IPS-NIHi11 (cell line): ENCODE data around the gene RPS3.
"Not testable (repeated sequence)": the region's sequence is repeated elsewhere in the genome, so short reads cannot be mapped to it uniquely, and the experiment has no call there.

ENCODE experiments used
- DNase-seq: peaks from one replicate; pipeline ENCODE4 v3.0.0; 2012; ENCODE audit warnings: mixed read lengths, low spot score

Gene RPS3

DNA sequence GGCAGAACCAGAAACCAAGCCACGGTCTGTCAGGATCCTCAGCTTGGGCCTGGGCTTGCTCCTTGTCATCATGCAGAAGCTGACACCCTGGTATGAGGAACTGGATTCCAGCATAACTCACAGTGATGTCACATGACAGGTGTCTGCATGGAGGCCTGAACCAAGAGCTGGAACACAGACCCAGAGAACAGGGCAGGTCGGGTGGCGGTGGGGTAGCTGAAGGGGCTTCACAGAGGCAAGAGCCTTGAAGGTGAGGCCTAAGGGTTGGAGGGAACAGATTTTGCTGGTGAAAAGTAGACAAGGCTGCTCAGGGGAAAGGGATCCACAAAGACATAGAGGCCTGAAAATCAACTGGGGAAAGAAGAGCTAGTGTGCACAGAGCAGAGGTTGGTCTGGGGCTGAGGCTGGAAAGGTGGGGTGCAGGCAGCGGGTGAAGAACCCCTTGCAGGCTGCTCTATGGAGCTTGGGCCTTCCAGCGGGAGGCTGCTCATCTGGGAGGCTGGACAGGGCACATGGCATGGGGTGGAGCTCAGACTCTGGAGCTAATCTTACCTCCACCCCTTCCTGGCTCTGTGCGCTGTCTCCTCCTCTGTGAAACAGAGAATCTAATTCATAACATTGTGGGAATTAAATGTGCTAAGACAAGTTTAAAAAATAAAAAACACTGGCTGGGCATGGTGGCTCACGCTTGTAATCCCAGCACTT, 18.4 kb upstream of the RPS3 start:
- DNase-seq: peak; percentile 27

DNA sequence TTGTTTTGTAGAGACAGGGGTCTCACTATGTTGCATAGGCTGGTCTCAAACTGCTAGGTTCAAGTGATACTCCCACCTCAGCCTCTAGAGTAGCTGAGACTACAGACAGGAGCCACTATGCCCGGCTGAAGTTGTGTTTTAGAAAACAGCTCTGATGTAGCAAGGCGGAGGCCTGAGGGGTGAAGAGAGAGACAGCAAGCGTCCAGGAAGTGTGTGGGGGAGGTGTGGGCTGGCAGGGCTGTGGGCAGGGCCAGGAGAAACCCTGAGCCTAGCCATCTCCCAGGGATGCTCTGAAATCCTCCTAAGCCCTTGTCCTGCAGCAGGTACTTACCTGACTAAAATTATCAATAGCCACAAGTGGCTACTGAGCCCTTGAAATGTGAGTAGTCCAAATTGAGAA, 16.1 kb upstream of the RPS3 start:
- DNase-seq: peak; percentile 75

DNA sequence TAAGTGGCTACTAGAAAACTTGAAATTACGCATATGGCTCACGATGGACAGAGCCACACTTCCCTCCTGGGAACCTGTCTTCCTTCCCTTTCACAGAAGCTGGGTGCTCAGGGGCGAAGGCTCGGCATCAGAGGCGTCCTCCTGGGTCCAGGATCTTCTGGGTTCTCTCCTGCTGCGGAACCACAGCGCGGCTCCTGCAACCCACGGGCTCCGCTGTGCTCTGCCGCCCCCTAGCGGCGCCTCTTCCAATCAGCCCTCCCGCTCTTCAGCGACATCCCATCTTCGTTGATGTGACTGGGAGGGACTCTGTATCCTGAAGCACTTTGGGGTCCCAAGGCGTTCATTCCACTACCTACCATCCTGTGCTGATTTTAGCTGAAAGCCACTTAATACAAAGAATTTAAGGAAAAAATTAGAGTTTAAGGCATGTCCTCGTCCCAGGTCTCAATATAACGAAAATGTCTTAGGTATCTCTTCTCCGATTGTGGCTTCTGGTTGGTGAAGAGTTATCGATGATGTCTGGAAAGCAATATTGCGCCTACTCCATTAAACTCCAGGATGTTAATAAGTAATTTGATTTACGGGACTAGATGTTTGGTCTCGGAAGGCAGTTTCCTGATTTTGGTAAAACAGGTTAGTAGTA, 14.8 kb upstream of the RPS3 start:
- peak; percentile 87 for DNase-seq

DNA sequence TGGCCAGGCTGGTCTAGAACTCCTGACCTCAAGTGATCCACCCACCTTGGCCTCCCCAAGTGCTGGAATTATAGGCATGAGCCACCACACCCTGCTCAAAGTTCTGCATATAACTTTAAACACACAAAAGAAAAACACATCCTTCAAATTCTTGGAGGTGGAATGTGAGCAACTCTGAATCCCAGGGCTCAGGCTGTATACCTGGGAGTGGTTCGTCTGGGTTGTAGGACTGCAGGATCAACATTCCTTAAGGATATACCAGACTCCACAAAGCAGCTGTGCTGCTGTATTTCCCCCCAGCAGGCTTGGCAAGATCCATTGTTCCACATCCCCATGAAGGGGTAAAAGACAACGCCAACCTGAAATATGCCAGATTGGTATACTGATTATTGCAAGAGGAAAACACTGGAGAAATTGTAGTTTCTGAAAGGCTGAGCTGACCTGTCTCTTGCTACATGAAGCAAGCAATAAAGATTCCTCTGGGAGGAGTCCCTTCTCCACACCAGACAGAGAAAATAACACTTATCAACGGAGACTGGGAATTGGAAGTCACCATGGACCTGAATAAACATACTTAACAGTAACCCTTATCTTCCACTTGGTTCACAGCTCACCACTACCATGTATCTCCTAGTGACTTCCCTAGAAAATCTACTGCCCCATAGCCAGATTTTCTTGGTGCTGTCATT, 12.2 kb upstream of the RPS3 start:
- no peak for DNase-seq

DNA sequence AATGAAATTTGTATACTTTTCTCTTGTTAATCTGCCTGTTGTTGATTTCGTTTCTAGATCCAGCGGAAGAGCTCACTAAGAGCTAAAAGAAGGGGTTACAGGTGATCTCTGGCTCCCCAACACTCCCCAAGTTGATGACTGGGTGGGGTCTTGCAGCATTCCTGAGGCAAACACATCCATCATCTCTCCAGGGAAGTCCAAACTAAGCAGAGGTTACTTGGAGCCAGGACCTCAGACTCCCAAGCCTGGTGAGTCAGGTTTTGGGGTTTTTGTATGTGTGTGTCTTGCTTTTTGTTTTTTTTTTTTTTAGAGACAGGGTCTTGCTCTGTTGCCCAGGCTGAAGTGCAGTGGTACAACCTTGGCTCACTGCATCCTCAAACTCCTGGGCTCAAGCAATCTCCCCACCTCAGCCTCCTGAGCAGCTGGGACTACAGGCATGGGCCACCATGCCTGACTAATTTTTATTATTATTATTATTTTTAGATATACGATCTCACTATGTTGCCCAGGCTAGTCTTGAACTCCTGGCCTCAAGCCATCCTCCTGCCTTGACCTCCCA, 11.5 kb upstream of the RPS3 start:
- no peak for DNase-seq

DNA sequence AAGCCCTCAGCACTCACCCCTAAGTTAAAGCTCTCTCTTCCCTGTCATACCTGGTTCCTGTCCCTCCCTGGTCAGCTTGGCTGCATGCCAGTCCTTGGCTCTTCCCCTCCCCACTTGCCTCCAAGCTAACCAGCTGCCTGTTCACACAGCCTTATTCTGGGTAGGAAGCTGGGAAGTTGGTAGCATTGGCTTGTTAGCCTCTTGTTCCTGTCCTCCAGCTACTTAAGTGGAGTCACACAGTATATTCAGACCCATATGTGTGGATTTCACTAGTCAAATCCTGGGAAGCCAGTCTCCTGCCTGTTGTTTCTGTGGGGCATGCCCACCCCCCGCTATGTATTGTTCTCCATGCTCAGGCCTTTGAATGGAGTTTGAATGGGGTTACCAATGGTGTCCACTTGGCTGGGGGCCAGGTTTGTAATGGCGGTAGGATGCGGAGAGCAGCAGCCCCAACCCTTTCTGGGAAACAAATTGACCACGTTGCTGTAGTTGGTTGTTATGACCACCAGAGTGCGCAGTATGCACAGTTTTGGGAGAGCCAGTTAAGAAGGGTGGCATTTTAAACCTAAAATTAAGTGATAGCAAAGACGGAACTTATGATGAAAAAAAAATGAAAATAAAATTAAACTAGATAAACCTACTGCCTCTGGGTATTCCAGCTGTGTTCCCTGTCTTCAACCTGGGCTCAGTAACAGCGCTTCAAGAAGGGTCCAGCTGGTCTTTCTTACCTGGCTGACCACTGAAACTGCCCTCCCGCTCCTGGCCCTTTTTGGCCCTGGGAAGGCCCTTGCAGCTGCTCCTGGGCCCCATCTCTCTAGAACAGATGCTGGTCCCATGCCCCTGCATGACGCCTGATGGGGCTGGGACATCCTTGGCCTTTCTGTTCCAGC, 10.7 kb upstream of the RPS3 start:
- DNase-seq: peak; percentile 82

DNA sequence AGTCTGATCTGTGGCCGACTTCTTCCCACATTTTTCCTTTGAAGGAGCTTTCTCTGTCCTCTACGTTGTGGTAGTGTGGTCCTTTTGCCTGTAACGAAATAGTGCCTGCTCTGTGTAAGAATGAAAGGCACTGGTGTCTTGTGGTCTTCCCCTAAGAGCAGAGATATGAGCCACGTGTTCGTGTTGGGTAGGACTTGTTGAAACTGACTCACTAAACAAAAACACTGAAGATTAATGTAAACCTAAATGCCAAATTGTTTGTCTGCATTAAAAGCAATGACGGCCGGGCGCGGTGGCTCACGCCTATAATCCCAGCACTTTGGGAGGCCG, 10.1 kb upstream of the RPS3 start:
- no peak for DNase-seq

DNA sequence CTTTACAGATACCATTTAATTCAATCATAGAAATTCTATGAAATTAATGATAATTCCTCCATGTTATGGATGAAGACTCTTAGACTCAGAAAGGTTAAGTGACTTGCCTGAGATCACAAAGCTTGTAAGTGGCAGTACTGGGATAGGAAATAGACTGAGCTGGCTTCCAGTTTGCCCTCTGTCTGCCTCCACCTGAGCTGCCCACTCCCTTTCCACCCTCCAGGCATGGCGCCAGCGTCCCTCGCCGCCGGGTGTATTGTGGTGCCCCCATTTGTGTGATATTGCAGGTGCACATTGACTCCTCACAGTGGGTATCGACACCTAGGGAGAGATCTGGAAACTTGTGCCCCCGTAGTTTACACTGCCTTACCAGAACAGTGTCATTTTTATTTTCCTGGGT, 9.4 kb upstream of the RPS3 start:
- no peak for DNase-seq

DNA sequence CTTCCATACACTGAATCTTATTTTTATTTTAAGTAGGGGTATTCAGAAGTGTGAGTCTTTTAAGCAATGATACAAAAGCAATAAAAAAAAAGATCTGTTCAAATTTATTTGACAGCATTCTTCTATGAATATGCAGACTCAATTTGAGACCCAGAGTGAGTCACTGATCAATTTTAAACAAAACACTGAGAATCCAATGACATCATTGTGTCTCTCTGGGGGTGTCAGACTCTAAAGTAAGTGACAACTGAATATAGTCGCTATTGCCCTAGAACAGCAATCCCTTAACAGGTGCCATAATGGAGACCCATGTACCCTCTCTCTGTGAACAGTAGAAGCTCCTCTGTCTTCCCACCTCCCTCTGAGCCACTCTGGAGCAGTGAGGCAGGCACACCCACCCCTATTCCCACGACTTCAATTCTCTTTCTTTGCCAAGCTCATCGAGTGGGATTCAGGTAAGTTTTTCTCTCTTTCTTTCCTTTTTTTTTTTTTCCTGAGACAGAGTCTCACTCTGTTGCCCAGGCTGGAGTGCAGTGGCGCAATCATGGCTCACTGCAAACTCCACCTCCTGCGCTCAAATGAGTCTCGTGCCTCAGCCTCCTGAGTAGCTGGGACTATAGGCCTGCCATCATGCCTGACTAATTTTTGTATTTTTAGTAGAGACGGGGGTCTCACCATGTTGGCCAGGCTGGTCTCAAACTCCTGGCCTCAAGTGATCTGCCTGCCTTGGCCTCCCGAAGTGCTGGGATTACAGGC, 5.1 kb upstream of the RPS3 start:
- DNase-seq: no peak

DNA sequence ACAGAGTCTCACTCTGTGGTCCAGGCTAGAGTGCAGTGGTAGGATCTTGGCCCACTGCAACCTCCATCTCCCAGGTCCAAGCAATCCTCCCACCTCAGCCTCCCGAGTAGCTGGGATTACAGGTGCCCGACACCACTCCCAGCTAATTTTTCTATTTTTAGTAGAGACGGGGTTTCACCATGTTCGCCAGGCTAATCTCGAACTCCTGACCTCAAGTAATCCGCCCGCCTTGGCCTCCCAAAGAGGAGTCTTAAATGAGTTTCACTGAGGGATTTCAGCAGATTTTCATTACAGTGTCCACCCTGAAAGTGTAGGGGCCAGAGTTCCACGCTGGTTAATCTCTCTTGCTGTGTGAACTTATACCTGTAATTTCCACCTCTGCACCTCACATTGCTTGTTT, 412 bp upstream of the RPS3 start:
- DNase-seq: no peak

DNA sequence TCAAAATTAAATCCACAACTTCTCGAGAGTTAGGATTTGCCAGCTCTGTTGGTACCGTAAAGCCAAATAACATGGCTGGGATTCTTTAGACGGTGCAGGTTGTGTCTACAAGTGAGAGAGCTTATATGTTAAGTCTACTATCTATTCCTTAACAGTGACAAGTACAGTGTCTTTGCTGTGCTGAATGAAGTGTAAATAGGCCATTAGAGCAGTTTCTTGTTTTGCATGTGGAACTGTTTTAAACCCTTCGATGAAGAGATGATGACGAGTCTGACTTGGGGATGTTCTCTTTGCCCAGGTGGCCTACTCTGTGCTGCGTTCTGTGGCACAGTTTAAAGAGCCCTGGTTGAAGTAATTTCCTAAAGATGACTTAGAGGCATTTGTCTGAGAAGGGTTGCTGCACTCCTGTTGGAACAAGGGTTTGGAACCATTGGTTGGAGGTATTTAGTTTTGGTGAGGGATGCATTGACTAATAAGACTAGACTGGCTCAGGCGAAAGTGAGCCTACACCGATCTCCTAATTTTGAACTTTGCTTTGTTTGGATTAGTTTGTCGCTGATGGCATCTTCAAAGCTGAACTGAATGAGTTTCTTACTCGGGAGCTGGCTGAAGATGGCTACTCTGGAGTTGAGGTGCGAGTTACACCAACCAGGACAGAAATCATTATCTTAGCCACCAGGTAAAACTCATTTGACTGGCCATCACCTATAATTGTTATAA, 988 bp downstream of the RPS3 start:
- no peak for DNase-seq

DNA sequence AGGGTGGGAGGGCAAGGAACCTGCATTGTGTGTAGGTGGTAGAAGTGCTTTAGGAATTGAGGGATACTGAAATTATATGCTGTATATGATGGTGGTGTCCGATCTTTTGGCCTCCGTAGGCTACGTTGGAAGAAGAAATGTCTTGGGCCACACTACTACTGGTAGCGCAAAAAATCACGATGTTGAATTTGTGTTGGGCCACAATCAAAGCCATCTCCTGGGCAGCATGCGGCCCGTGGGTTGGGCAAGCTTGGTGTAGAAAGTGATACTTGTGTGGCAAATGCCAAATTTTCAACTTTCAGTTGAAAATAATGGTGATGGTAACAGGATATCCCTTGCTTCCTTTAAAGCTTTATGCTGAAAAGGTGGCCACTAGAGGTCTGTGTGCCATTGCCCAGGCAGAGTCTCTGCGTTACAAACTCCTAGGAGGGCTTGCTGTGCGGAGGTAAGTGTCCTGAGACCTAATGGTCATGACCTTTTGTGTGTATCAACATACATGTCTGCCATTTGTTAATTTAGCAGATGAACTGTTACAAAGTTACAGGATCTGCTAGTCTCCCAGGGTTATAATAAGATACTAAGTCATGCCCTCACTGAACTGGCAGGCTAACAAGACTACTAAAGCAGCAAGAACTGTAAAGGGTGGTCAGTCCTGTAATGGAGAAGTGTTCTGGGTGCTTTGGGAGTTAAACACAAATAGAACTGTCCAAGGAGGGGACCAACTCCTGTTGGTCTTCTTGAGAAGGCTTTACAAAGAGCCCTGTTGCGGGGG, 2.9 kb downstream of the RPS3 start:
- no peak for DNase-seq

DNA sequence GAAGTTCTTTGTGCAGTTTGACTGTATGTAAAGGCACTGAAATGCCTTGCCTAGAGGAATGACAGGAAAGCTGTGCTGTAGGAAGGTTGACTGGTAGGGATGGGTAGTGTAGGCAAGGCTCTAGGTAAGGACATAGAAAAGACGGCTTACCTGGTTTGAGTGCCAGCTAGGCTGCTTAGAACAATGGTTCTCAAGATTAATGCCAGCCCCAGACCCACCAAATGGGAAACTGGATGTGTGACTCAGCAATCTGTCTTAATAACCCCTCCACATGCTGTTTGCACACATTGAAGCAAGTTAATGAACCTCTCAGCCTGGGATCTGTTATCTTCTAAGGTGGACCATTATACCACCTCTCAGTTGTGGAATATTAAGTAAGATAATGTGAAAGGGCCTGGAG, 3.7 kb downstream of the RPS3 start:
- no peak for DNase-seq

DNA sequence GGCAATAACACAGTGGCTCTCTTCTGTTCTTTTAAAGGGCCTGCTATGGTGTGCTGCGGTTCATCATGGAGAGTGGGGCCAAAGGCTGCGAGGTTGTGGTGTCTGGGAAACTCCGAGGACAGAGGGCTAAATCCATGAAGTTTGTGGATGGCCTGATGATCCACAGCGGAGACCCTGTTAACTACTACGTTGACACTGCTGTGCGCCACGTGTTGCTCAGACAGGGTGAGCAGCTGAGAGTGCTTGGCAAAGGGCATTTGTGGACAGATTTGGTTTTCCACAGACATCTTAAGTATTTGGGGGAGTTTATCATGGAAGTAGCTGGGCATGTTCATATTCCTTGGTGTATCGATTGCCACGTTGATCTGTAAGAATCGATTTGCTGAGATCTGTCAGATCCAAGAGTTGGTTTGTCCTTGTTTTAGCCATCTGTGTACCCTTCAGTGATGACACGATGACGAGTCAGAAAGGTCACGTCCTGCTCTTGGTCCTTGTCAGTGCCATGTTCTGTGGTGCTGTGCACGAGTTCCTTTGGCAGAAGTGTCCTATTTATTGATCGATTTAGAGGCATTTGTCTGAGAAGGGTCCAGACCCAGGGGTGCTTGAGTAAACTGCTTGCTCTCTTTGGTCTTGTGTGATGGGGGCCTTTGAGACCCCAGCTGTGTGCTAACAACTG, 4.8 kb downstream of the RPS3 start:
- DNase-seq: no peak

DNA sequence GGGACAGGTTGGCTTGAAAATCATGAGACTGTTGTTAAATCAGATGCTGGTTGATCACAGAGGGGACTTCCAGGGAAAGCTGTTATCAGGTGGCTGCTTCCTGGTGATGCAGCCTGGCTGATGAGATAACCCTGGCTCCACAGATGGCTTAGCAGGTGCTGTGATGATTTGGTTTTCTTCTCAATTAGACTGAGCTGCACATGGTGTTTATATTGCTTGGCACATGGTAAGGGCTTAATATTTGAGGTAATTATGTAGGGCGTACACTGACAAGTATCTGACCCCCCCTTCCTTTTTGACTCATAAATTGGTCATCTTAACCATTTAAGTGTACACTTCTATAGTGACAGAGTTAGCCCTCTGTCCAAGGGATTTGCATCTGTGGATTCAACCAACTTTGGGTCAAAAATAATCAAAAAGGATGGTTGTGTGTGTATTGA, 7.0 kb downstream of the RPS3 start:
- DNase-seq: no peak

DNA sequence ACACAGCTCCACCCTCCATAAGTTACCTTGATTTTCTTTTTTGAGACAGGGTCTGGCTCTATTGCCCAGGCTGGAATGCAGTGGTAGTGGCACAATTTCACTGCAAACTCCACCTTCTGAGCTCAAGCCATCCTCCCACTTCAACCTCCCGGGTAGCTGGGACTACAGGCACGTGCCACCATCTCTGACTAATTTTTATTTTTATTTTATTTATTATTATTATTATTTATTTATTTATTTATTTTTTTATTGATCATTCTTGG, 9.6 kb downstream of the RPS3 start:
- no peak for DNase-seq

DNA sequence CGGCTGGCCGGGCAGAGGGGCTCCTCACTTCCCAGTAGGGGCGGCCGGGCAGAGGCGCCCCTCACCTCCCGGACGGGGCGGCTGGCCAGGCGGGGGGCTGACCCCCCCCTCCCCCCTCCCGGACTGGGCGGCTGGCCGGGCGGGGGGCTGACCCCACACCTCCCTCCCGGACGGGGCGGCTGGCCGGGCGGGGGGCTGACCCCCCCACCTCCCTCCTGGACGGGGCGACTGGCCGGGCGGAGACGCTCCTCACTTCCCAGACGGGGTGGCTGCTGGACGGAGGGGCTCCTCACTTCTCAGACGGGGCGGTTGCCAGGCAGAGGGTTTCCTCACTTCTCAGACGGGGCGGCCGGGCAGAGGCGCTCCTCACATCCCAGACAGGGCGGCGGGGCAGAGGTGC, 10.7 kb downstream of the RPS3 start:
- not testable (repeated sequence) for DNase-seq

DNA sequence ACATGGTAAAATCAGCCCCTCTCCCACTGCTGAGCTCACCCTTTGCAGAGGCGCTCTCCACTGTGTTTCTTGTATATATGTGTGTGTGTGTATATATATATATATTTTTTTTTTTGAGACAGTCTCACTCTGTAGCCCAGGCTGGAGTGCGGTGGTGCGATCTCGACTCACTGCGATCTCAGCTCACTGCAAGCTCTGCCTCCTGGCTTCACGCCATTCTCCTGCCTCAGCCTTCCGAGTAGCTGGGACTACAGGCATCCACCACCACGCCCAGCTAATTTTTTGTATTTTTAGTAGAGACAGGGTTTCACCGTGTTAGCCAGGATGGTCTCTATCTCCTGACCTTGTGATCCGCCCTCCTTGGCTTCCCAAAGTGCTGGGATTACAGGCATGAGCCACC, 13.8 kb downstream of the RPS3 start:
- not testable (repeated sequence) for DNase-seq

DNA sequence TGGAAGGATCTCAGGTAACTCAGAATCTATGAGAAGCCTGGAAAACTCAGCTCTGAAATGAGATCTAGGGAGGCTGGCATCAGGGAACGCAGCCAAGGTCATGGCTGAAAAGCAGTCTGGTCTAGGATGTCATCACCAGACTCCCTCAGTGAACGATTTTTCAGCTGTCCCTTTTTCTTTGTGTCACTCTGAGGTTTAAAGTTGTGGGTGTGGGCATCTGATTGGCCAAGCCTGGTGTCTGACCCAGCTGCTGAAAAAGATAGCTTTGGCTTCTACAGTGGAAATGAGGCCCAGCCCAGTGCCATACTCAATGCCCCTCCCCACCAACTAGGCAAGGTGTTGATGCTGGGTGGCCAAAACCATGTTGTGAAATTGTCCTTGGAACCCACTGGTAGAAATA, 14.5 kb downstream of the RPS3 start:
- DNase-seq: no peak
